ENCODE measurements around the gene SFTA2.
"Not testable (repeated sequence)": the region's sequence is repeated elsewhere in the genome, so short reads cannot be mapped to it uniquely, and the experiment has no call there.

The SFTA2 gene

GRCh38 chr6:30942338-30943060 is 10.5 kb upstream of the SFTA2 start:
- DNase-seq (ENCODE audit: low spot score) = peak; percentile 94

DNA sequence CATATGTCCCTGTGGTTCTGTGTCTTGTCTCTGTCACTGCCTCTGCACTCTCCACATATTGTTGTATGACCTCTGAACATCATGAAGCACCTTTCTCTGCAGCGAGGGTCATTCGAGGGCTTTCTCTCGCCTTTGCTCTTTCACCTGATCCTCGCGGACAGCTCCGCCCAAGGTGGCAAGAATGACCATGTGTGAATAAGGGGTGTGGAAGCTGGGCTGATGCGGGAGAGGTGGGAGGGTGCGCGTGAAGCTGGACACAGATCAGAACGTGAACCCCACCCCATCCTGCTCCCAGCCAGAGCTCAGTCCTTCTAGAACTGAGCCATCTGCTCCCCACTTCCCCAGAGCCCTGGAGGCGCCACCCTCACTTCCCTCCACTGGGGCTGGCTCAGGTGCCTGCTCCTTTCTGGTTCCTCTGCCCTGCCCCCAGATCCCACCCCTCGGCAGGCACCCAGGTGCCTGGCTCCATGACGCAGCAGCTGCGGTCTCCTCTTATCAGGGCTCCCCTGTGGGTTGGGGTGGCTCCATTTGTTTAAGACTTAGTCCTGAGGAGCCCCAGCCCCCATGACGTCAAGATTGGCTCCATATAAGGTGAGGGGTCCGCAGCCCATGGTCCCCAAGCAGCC is 8.5 kb upstream of the SFTA2 start, which contains the start of gene MUCL3:
Gene MUCL3, plus strand, starts transcription at position 613 of the 626 bp plus-strand sequence. CDS start 27 bp downstream, outside the sequence.
- DNase-seq (ENCODE audit: low spot score) = no peak

- peak; percentile 18 for DNase-seq (ENCODE audit: low spot score)
These were observed 7.5 kb upstream of the SFTA2 start for GRCh38 chr6:30939473-30939872.

DNA sequence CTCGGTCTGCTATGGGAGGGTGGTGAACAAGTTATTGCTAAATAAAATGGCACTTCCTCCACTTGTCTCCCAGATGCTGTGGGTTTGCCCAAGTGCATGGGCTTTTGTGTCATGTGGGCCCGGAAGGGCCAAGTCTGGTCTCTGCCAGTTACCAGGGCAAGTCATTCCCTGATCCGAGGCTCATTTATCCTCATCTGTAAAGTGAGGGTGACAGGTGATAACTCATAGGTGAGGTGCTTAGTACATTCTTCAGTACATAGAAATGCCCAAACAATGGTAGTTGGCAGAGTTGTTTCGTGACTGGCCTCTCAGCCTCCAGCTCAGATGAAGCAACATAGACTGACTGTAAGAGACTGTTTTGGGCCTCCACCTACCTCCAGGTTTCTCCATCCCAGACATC is 6.8 kb upstream of the SFTA2 start:
- DNase-seq (ENCODE audit: low spot score) = no peak

DNA sequence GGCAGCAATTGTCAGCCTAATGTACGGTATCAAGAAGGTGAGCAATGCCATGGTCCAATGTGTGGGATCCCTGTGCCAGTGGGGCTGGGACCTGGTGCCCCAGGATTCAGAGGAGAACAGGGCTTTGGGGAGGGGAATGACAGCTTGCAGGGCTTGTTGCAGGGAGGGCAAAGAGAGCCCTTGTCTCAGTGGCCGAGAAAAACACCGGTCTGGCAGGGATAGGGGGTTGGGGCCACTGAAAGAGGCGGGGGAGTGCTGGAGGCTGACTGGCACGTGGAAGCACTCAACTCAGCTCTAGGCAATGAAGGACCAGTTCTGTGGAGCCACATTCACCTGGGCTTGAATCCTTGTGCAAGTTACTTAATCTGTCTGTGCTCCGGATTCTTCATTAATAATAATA is 5.3 kb upstream of the SFTA2 start:
- DNase-seq (ENCODE audit: low spot score) = no peak

DNA sequence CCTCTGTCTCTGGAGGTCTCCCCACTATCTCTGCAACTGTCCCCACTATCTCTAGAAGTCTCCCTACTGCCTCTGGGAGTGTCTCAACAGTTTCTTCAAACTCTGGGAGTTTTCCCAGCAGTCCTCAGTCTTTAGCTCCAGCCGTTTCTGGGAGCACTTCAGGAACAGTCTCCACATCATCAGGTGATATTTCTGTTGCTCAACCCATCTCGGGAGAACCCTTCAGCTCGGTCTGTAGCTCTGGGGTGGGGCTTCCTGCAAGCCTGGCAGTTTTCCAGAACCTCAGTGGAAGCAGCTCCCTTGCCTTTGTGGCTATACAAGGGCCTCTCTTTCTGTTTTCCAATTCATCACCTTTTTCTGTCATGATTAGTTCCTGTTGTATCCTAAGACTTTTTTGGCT is 3.0 kb upstream of the SFTA2 start:
- no peak for DNase-seq (ENCODE audit: low spot score)

- no peak for DNase-seq (ENCODE audit: low spot score)
These were observed 845 bp upstream of the SFTA2 start for GRCh38 chr6:30932665-30933365.

GRCh38 chr6:30931272-30931671 is 698 bp downstream of the SFTA2 start:
- DNase-seq (ENCODE audit: low spot score) = no peak

- no peak for DNase-seq (ENCODE audit: low spot score)
These were observed 1.5 kb downstream of the SFTA2 start for GRCh38 chr6:30930506-30930905.

DNA sequence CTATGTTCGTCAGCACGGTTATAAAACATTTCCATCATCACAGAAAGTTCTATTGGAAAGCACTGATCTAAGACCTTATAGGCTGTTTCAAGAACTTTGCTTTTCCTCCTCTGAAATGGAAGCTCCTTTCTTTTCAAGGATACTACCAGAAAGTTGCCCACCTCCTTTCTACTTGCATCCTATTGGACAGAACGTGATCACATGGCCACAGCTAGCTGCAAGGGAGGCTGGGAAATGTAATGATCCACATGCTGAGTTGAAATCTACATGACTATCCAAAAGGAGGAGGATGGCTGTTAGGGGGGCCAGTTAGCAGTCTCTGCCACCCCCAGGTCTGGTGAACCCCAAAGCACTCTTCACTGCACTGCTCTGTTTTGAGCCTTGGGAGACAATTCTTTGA is 3.3 kb downstream of the SFTA2 start:
- no peak for DNase-seq (ENCODE audit: low spot score)

- DNase-seq (ENCODE audit: low spot score) = not testable (repeated sequence)
These were observed 4.9 kb downstream of the SFTA2 start for GRCh38 chr6:30927080-30927479.

- no peak for DNase-seq (ENCODE audit: low spot score)
These were observed 5.3 kb downstream of the SFTA2 start for GRCh38 chr6:30926644-30927043.

DNA sequence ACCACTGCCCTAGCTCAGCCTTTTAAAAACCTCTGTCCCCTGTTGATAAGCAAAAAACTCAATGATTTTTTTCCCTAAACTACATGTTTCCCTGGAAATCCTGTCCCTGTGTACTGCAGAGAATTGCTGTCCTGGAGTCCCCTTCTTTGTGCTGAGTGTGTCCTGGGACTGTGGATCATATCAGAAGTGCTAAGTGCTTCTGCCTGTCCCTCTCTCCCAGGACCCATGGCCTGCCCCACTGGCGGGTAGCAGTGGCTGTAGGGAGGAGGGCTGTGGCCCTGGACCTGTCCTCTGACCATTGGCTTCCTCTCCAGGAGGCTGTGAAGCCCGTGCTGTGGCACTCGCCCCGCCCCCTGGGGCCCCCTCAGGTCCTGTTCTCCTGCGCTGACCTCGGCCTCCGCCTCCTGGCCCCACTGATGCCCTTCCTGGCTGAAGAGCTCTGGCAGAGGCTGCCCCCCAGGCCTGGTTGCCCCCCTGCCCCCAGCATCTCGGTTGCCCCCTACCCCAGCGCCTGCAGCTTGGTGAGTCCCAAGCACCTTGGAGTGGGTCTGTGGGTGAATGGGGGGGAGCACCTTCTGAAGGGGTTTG is 7.8 kb downstream of the SFTA2 start:
- not testable (repeated sequence) for DNase-seq (ENCODE audit: low spot score)

- no peak for DNase-seq (ENCODE audit: low spot score)
These were observed 9.5 kb downstream of the SFTA2 start for GRCh38 chr6:30922447-30922852.

GRCh38 chr6:30918670-30919069 is 13.3 kb downstream of the SFTA2 start:
- DNase-seq (ENCODE audit: low spot score) = no peak

DNA sequence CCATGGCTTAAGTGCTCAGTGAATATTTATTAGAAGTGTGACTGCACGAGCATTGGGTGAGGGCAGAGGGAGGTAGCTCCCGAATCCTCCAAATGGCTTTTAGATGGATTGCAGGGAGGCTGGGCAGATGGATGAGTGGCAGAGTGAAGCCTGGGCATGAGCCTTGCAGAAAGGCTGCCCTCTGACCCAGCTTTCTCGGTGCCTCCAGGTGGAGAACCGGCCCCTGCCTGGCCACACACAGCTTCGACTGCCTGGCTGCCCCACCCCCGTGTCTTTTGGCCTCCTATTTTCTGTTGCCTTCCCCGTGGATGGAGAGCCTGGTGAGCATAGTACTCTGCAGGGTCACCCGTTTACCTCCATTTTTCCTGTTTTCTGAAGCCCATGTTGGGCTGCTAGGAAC is 14.5 kb downstream of the SFTA2 start:
- DNase-seq (ENCODE audit: low spot score) = no peak

GRCh38 chr6:30917041-30917440 is 14.9 kb downstream of the SFTA2 start:
- DNase-seq (ENCODE audit: low spot score) = no peak

- DNase-seq (ENCODE audit: low spot score) = peak; percentile 89
These were observed 16.4 kb downstream of the SFTA2 start for GRCh38 chr6:30915591-30915946.

DNA sequence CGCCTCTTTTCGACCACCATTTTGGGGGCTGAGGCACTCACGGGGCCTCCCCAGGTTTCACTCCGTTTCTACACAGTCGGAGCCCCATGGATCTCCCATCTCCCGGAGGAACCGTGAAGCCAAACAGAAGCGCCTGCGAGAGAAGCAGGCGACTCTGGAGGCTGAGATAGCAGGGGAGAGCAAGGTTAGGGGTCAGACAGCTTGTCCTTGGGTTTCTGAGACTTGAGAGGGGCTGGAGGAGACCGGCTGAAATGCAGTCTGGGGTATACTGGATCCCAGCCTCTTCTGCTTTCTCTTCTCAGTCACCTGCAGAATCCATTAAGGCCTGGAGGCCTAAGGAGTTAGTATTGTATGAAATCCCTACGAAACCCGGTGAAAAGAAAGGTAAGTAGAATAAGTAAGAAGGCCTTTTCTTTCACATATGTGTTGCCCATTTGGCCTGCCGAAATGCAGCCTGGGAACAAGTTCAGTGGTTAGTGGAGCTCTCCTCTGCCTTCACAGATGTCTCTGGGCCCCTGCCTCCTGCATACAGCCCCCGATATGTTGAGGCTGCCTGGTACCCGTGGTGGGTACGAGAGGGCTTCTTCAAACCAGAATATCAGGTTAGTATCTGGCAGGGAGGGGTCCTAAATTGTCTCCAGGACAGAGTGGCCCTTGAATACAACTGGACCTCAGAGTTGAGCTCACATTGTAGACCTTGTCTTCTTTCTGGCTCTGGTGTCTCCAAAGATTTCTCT is 16.9 kb downstream of the SFTA2 start:
- DNase-seq (ENCODE audit: low spot score) = no peak

DNA sequence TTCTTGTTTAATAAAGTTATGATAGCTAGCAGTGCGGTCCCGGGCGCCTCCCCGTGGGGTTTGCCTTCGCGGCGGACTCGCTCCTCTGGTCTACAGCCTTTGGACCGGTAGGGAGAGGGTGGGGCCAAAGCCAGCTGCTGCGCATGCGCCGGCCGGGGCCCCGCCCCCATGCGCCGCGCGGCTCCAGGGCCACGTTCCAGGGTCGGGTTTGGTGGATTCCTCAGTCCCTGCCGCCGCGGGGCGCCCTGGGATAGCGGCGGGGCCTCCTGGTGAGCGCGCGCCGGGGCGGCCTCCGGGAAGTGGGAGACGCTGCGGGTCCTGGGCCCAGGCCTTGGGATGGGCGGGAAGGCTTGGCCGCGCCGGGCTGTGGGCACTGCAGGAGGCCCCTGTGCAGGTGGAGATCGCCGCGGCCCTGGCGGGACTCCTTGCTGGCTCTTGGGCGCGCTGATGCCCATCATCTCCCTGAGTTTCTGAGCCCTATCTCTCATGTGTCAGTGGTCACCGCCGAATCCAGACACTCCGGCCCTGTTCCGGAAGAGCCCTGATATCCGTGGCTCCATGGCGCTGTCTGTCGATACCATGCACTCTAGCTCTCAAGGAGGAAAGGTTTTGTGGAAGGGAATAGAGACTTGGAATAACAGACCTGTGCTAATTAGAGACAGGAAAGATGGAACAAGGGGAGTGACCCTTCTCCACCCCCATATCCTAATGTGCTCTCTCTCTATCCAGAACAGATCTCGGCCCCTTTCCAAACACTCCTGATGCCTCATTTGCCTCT is 17.7 kb downstream of the SFTA2 start, which contains the start of gene VARS2:
Gene VARS2, plus strand, starts transcription at position 163 of the 778 bp plus-strand sequence. Its CDS starts 599 bp downstream, at position 762.
- DNase-seq (ENCODE audit: low spot score) = peak; percentile 98

GRCh38 chr6:30913721-30914075 is 18.3 kb downstream of the SFTA2 start:
- no peak for DNase-seq (ENCODE audit: low spot score)
